GM18505 (cell line): ENCODE measurements around the gene KCNQ1.

Experiments
- ATAC-seq: cut with Tn5 transposase; IDR thresholded peaks from one replicate; pipeline ENCODE4 v1.9.1; 2021; ENCODE audit not compliant: unreplicated experiment
- POLR2A ChIP-seq: IDR thresholded peaks from 4 replicates; pipeline ENCODE4 v1.6.1; 2011; ENCODE audit warnings: borderline replicate concordance; ENCODE audit not compliant: insufficient read depth, insufficient read length; ENCODE audit errors: extremely low read depth

KCNQ1 gene

DNA sequence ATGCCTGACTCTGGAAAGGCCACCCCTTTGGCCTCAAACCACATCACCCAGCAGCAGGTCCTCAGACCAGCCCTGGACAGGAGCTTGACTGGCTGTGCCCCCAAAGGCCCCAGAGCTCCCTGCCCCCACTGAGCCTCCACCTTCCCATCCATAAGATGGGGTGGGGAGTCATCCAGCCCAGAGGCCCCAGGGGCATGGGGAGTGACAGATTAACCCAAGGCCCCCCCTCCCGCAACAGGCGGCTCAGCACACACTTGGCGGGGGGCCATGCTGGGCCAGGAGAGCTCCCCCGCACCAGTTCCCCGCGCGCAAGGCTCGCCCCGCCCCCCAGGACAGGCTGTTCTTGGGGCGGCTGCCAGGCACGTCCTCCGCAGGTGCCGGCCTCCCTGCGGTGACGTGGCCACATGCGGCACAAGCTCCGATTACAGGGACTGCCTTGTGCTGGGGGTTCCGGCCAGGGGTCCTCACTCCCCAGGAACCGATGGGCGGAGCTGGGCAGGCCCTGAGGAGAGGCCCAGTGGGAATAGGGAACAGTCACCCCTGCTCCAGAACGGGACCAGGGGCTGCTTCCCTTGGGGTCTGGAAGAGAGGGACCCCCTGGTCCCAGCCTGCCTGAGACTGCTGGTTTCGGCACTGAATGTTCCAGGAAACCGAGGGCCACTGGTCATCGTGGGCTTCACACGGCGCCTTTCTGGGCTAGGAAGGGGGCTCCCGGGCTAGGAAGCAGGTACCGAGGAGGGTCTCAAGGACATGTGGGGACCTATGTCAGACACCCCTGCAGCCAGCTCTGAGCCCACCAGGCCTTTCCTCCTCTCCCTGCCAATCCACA, 445.9 kb downstream of the KCNQ1 start:
- TF ChIP-seq POLR2A = no peak
- ATAC-seq = no peak

DNA sequence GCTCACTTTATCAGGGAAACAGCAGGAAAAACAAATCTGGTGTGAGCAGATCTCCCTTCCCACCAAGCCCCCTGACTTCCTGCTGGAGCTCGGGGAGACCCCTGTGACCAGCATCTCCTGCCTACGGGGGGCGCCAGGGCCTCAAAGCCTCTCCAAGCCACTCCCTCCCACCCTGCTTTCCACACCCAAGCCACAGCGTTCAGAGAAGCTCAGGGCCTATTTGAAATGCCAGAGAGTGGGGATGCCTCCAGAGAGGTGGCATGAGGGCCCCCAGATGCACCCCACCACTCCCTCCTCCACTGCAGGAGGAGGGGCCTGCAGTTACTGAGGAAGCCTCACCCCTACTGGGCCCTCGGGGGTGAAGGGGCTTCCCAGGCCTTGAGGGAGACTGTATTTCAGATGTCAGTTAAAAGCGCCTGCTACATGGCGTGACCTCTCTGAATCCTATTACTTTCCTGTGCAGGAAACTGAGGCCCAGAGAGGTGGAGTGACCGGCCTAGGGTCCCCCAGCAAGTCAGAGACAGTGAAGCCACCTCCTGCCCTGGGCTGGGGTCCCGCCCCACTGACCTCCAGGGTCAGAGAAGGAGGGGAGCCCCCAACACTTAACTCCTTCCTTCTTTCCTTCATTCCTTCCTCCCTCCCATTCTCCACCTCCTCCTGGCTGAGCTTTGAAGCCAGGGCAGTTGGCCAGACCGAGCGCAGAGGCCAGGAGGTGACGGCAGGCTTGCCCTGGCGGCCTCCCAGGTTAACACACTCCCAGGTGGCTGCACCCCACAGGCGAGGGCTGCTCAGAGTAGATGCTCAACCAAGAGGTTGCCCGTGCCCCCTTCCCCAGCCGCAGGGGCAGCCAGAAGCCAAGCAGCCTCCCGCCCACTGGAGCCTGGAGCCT, 446.8 kb downstream of the KCNQ1 start:
- no peak for ATAC-seq
- no peak for TF ChIP-seq POLR2A

DNA sequence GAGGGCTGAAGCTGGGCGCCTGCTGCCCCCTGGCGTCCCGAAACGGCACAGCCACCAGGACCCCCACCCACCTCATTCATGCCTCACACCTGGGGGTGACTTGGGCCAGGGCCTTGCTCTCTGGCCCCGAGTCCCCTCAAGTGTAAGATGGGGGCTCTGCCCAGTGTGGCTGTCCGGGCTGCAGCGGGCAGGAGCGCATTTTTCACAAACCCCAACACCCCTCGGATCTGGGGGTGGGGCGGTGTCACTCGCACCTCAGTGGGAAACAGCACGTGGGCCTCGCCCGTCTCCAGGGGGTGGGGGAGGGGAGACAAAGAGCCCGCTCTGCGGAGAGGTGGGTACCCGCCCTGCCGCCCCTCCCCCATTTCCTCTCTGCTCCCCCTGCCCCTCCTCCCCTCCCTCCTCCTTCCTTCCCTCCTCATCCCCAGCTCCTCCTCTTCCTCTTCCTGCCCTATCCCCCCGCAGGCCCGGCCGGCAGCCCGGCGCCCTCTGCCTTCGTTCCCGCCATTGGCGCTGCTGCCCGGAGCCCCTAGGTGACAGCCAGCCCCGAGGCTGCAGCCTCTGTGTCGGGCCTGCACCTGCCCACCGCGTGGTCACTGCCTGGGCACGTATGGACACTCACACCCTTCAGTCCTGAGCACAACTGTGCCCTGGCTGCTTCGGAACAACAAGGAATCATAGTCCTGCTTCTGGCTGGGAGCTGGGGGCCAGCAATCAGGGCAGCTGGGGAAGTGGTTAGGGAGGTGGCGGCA, 447.6 kb downstream of the KCNQ1 start:
- ATAC-seq = no peak
- no peak for TF ChIP-seq POLR2A

DNA sequence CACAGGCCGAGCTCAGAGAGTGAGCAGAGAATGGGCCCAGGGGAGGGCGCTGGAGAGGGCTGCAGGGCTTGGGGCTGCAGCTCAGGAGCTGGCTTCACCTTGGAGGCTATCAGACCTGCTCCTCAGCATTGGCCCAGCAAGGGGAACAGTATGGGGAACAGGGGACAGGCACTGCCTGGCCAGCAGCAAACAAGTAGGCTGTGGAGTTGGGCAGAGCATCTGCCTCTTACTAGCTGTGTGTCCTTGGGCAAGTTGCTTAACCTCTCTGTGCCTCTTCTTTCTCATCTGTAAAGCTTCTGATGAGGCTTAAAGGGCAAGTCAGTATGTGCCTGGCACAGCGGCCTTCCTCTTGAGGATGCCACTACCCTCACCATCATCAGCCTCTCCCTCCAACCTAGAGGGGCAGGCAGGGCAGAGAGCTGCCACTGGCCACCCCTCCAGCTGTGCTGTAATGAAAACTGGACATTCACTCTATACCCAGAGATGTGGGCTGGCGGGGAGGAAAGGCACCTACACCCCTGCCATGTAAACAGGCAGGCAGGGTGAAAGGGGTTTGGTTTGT, 448.2 kb downstream of the KCNQ1 start:
- TF ChIP-seq POLR2A = no peak
- no peak for ATAC-seq

DNA sequence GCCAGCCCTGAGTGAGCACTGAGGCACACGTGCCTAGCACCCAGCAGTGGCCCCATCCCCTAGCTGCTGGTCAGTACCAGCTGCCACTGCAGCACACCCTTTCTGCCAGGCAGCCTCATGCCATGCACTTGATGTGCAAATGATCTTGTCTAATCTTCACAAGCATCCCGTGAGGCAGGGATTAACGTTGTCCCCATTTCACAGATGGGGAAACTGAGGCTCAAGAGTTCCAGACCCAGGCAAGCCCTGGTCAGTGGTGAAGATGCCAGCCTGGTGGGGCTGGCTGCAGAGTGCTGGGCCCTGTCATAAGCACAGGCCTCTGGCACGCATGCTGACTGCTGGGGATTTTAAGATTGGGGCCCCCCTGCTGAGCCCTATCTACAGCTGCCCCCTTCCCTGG, 449.1 kb downstream of the KCNQ1 start:
- no peak for ATAC-seq
- no peak for TF ChIP-seq POLR2A

DNA sequence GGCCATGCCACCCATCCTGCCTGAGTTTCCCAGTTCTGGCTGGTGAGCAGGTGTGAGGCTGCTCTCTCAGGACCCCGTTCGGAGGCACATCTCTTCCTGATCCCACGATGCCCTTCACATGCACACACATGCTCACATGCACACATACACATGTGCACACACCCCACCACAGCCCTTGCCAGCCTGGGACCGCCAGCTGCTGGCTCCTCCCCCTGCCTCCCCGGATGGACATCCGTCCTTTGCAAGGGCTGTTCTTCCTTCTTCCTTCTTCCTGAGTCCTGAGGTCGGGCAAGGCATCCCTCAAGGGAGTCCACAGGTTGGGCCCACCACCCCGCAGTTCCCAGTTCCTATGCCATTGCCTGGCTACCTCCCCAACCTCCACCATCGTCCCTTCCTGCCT, 451.2 kb downstream of the KCNQ1 start:
- ATAC-seq = no peak

DNA sequence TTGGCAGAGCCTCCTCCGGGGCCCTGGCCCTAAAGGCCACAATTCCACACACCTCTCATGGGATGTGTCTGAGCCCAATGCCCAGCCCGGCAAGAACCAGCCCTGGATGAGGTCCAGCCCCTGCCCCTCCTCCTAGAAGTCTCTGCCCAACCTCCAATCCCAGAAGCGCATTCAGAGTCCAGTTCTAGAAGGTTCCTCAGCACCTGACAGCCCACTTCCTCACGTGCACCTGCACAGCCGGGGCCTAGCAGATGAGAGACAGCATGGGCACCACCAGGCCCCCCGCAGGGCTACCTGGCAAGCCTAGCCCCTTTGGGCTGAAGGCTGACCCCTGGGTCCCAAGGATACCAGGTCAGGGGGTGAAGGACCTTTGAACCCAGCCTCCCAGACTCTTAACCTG, 452.2 kb downstream of the KCNQ1 start:
- ATAC-seq = no peak
- TF ChIP-seq POLR2A = no peak

More for the DNA sequence above, 451.2 kb downstream of the KCNQ1 start:
- no peak for TF ChIP-seq POLR2A

DNA sequence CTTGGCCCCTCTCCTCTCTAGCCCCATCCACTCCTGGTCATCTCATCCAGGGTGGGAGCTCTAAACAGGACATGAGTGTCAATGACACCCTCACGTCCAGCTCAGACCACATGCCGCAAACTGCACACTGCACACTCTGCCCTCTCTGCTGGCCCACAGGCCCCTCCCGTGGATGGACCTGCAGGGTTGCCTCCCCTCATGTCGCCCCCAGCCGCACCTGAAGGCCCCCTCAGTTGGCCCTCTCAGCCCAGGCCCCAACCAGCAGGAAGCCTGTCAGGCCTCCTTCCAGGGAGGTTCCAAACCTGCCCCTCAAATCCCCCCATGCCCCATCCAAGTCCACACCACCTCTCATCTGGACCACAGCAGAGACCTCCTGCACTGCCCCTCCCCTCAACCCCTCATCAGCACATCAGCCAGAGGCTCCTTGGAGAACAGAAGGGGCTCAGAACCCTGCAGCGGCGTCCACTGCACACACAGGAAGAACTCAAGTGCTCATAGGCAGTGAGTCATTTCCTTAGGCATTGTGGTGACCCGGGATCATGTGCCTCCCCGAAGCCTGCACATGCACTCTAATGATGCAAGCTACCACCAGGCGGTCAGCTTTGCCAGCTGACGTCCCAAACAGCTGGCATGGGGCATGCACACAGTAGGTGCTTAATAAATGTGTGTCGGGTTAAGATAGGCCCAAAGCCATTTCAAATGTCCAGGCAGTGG, 453.7 kb downstream of the KCNQ1 start:
- TF ChIP-seq POLR2A = no peak
- no peak for ATAC-seq
